ENCODE measurements around the gene USP47.

- TF ChIP-seq CTCF (conservative IDR thresholded peaks at IDR 0.05) (no peak), ZFX (IDR thresholded peaks at IDR 0.05) (no peak)
These were observed 82.1 kb downstream of the USP47 start for GRCh38 chr11:11923828-11924227.
